Esophagus muscularis mucosa (tissue), 4 donors: ENCODE results near the gene FERMT3. TPM values are rescaled to one million over a fixed set of nuclear protein-coding genes. Genes with fewer than 3 reads are reported as not detected.

Experiments
- DNase-seq: peaks from one replicate; pipeline ENCODE4 v3.0.0-alpha.2; 2017; ENCODE audit errors: extremely low spot score
- H3K27ac ChIP-seq, 4 donors: fragments of 200-600 bp; sonication (generic); replicated peaks in 1 of 4; 1 replicate in 3 of 4; 2 replicates in 1 of 4; pipeline ENCODE4 v1.5.1; 2016 to 2019; ENCODE audit warnings: mild to moderate bottlenecking in 1 of 4
- H3K27me3 ChIP-seq, 4 donors: fragments of 200-600 bp; sonication (generic); one replicate each; pipeline versions ENCODE4 v1.5.1 to v1.6.0; 2016 to 2019
- H3K36me3 ChIP-seq, 4 donors: fragments of 200-600 bp; sonication (generic); one replicate each; pipeline ENCODE4 v1.5.1; 2016 to 2019
- H3K4me1 ChIP-seq, 4 donors: fragments of 200-600 bp; sonication (generic); one replicate each; pipeline ENCODE4 v1.5.1; 2016 to 2019
- H3K4me3 ChIP-seq, 4 donors: fragments of 200-600 bp; sonication (generic); 1 replicate in 2 of 4; 2 replicates in 2 of 4; pipeline ENCODE4 v1.5.1; 2016 to 2019; ENCODE audit warnings: mild to moderate bottlenecking in 4 of 4, moderate library complexity in 1 of 4
- H3K9me3 ChIP-seq, 4 donors: fragments of 200-600 bp; sonication (generic); 1 replicate in 3 of 4; 2 replicates in 1 of 4; pipeline ENCODE4 v1.5.1; 2016 to 2019
- EP300 ChIP-seq: sonication (generic); formaldehyde crosslinking; IDR thresholded peaks from one replicate; pipeline ENCODE4 v1.6.1; 2017; ENCODE audit warnings: antibody characterized with exemption
- POLR2A ChIP-seq: fragments of 450-650 bp; IDR thresholded peaks from one replicate; pipeline ENCODE4 v1.6.1; 2017; ENCODE audit warnings: antibody characterized with exemption, moderate library complexity, mild to moderate bottlenecking, low read depth
- POLR2AphosphoS5 ChIP-seq, 2 donors: sonication (generic); formaldehyde crosslinking; IDR thresholded peaks; one replicate each; pipeline ENCODE4 v1.6.1; 2017; ENCODE audit warnings: antibody characterized with exemption in 2 of 2
- whole genome bisulfite sequencing: methylation state at CpG from one replicate; pipeline ENCODE4 v1.1.5; 2018; 5-methylcytosine and 5-hydroxymethylcytosine counted together
- intact Hi-C: fragments of 100-400 bp; cut with DNase I; formaldehyde crosslinking; loops from one replicate; pipeline ENCODE4 v1.15.1; 2023
- total RNA-seq, 4 donors: library from RNA; depleted of rRNA; stranded (reverse); fragments of >200 nt; gene quantifications; one replicate each; pipeline versions ENCODE4 v1.1.0 to v1.2.1, GENCODE V29; 2016
- TF ChIP-seq, protein P1 (sequence below), 3 experiments: fragments of 200-600 bp in 2 of 3; fragments of 450-650 bp in 1 of 3; sonication (generic) in 2 of 3; IDR thresholded peaks; one replicate each; pipeline ENCODE4 v1.5.1; 2017 to 2019; ENCODE audit warnings: antibody characterized with exemption in 3 of 3, mild to moderate bottlenecking in 2 of 3, moderate library complexity in 1 of 3

The FERMT3 gene
- total RNA-seq, 4 donors from 2014 or later, result 12.9 to 35.5 (median 15.5) TPM

DNA sequence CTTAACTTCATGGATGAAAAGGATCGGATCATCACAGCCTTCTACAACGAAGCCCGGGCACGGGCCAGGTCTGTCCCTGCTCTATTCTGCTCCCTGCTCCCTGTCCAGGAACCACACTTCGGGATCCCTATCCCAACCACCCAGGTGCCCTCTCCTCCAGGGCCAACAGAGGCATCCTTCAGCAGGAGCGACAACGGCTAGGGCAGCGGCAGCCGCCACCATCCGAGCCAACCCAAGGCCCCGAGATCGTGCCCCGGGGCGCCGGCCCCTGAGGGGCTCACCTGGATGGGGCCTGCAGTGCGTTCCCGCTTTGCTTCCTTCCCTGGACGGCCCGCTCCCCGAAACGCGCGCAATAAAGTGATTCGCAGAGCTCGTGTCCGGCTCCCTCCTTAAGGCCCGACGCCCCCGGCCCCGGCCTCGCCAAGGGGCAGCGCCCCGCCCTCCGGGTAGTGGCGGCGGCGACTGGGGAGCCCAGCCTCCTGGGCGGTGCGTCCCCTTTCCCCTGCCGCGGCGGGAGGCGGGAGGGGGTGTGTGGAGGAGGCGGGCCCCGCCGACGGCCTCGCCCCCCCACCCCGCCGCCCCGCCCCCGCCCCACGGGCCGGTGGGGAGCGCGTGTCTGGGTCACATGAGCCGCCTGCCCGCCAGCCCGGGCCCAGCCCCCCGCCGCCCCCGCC is 27.5 kb downstream of the FERMT3 start, which contains the start of gene VEGFB:
Gene VEGFB (plus strand): TSS at position 672 of the 674 bp plus-strand sequence. CDS start 250 bp downstream, outside the sequence.
- Histone ChIP-seq H3K36me3 (peaks cover 17 to 32% (median 20%) of the 10 kb centered on the region in 4 donors), H3K4me3 (peak within 1 kb of the TSS; percentile 75 to 96 (median 89)), H3K9me3 (no peaks in the 10 kb centered on the region), H3K27ac (peak within 1 kb of the TSS; percentile 89 to 96 (median 93)), H3K4me1 (peaks cover 32 to 68% (median 62%) of the 10 kb centered on the region in 4 donors), H3K27me3 (no peaks in the 10 kb centered on the region)
- intact Hi-C loops, result no loop called here
- 7% methylated on average over 7 of the region's 62 CpGs for WGBS
- TF ChIP-seq POLR2A (no peak), EP300 (no peak), POLR2AphosphoS5 (IDR thresholded peaks at IDR 0.05) (peak; percentile 61 to 79)
- DNase-seq, result peak; percentile 93

DNA sequence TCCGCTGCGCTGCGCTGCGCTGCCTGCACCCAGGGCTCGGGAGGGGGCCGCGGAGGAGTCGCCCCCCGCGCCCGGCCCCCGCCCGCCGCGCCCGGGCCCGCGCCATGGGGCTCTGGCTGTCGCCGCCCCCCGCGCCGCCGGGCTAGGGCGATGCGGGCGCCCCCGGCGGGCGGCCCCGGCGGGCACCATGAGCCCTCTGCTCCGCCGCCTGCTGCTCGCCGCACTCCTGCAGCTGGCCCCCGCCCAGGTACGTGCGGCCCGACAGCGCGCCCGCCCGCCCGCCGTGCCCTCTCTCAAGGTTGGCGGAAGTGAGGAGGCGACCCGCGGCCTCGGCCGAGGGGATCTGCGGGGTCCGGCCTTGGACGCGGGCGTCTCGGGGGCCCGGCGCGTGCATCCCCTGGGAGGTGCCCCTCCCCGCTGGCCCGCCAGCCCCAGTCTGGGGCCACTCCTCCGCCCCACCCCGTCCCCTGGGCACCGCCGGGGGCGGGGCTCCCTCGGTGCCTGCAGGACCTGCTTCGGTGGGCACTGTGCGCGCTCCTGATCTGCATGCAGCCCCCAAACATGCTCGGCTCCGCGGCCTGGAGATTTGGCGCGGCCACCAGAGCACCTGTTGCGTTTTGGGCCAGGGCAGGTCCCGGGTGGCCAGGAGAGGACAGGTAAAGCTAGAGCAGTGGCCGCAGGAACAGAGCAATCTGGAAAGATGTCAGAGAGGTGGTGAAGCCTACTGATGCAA is 28.3 kb downstream of the FERMT3 start:
- no peak for DNase-seq
- TF ChIP-seq EP300, result no peak
- peak; percentile 17 to 66 for TF ChIP-seq POLR2AphosphoS5 (IDR thresholded peaks at IDR 0.05)
- TF ChIP-seq POLR2A, result peak; percentile 9
- TF ChIP-seq, protein P1, sequence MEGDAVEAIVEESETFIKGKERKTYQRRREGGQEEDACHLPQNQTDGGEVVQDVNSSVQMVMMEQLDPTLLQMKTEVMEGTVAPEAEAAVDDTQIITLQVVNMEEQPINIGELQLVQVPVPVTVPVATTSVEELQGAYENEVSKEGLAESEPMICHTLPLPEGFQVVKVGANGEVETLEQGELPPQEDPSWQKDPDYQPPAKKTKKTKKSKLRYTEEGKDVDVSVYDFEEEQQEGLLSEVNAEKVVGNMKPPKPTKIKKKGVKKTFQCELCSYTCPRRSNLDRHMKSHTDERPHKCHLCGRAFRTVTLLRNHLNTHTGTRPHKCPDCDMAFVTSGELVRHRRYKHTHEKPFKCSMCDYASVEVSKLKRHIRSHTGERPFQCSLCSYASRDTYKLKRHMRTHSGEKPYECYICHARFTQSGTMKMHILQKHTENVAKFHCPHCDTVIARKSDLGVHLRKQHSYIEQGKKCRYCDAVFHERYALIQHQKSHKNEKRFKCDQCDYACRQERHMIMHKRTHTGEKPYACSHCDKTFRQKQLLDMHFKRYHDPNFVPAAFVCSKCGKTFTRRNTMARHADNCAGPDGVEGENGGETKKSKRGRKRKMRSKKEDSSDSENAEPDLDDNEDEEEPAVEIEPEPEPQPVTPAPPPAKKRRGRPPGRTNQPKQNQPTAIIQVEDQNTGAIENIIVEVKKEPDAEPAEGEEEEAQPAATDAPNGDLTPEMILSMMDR (IDR thresholded peaks at IDR 0.05), result peak in 2 of 3 experiments; percentile 11
- Histone ChIP-seq H3K9me3 (no peaks in the 10 kb centered on the region), H3K4me1 (peaks cover 28 to 64% (median 56%) of the 10 kb centered on the region in 4 donors), H3K27me3 (no peaks in the 10 kb centered on the region), H3K4me3 (peak overlapping the region; percentile 75 to 96 (median 89)), H3K27ac (peak overlapping the region; percentile 89 to 96 (median 93)), H3K36me3 (peaks cover 17 to 38% (median 22%) of the 10 kb centered on the region in 4 donors)
- intact Hi-C loops, result no loop called here
- WGBS, result 6% methylated on average over 5 of the region's 80 CpGs

DNA sequence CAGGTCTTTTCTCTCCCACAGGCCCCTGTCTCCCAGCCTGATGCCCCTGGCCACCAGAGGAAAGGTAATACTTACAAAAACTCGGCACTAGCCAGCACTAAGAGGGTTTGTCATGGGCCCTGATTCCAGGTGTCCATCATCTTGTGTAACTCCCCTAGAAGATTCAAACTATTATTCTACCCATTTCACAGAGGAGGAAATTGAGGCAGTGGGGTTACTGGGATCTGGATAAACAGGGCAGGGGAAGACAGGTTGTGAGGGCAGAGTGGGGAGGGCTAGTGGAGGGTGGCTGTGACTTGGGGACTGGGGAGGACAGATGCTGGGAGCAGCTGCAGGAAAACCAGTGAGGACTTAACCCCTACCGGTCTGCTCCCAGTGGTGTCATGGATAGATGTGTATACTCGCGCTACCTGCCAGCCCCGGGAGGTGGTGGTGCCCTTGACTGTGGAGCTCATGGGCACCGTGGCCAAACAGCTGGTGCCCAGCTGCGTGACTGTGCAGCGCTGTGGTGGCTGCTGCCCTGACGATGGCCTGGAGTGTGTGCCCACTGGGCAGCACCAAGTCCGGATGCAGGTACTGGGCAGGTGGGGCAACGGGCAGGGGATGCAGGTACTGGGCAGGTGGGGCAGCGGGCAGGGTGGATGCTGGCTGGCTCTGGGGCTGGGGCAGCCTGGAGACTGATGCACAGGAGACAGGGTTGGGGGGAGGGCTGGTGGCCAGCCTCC is 29.1 kb downstream of the FERMT3 start:
- H3K9me3 ChIP-seq, result no peaks in the 10 kb centered on the region
- no peak for TF ChIP-seq POLR2A
- no peak for TF ChIP-seq EP300
- TF ChIP-seq, protein P1 (IDR thresholded peaks at IDR 0.05), result no peak
- no peak for TF ChIP-seq POLR2AphosphoS5 (IDR thresholded peaks at IDR 0.05)
- 43% methylated on average over 1 of the region's 12 CpGs for WGBS
- no peak for DNase-seq
- no peaks in the 10 kb centered on the region for H3K27me3 ChIP-seq
- peak overlapping the region; percentile 75 to 96 (median 89) for H3K4me3 ChIP-seq
- H3K27ac ChIP-seq, result peak overlapping the region; percentile 89 to 96 (median 93)
- peaks cover 17 to 38% (median 22%) of the 10 kb centered on the region in 4 donors for H3K36me3 ChIP-seq
- intact Hi-C loops, result no loop called here
- H3K4me1 ChIP-seq, result peaks cover 33 to 67% (median 60%) of the 10 kb centered on the region in 4 donors

DNA sequence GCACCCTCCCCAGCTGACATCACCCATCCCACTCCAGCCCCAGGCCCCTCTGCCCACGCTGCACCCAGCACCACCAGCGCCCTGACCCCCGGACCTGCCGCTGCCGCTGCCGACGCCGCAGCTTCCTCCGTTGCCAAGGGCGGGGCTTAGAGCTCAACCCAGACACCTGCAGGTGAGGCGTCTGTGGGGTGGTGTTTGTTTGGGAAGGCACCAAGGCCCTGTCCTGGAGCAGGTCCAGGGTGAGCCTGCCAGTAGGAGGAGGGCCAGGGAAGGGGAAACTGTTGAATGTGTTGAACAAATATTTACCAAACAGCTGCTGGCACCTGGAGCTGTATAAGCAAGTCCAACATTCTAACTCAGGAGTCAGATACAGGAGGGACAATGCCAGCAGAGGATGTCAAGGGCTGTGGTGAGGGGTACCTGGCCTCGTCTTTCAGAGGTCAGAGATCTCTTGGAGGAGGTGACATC is 31.0 kb downstream of the FERMT3 start:
- DNase-seq, result no peak
- Histone ChIP-seq H3K27ac (peak overlapping the region in 3 of 4 donors; percentile 19 to 100 (median 37)), H3K36me3 (peaks cover 17 to 38% (median 22%) of the 10 kb centered on the region in 4 donors), H3K9me3 (no peaks in the 10 kb centered on the region), H3K27me3 (no peaks in the 10 kb centered on the region), H3K4me1 (peaks cover 33 to 57% (median 50%) of the 10 kb centered on the region in 4 donors), H3K4me3 (no peak overlapping the region)
- 50% methylated on average over 2 of the region's 12 CpGs for WGBS
- intact Hi-C loops, result no loop called here
- TF ChIP-seq, protein P1 (IDR thresholded peaks at IDR 0.05), result no peak
- TF ChIP-seq POLR2AphosphoS5 (IDR thresholded peaks at IDR 0.05), result no peak
- TF ChIP-seq EP300, result no peak
- TF ChIP-seq POLR2A, result no peak
